GM23338 (cell line): ENCODE data around the gene CROCC2. TPM values are rescaled to one million over a fixed set of nuclear protein-coding genes. Genes with fewer than 3 reads are reported as not detected.

Experiments
- ATAC-seq: fragments of 200-7000 bp; cut with Tn5 transposase; 3 replicates; pipeline ENCODE4 v1.9.1; 2020
- DNase-seq: peaks from one replicate; pipeline ENCODE4 v3.0.0-alpha.2; 2015; ENCODE audit warnings: low spot score
- H2AFZ ChIP-seq: fragments of 200-600 bp; sonication (generic); 2 replicates; pipeline ENCODE4 v1.8.0; 2016; ENCODE audit warnings: antibody characterized with exemption, mild to moderate bottlenecking, moderate library complexity
- H3F3A ChIP-seq: fragments of 200-600 bp; sonication (generic); replicated peaks from 2 replicates; pipeline ENCODE4 v1.8.0; 2017; ENCODE audit warnings: antibody characterized with exemption, mixed run types, low read depth
- H3K27ac ChIP-seq: fragments of 200-600 bp; sonication (generic); 2 replicates; pipeline ENCODE4 v1.6.1; 2016; ENCODE audit warnings: low read depth
- H3K27me3 ChIP-seq: fragments of 200-600 bp; sonication (generic); 2 replicates; pipeline ENCODE4 v1.8.0; 2016; ENCODE audit warnings: mild to moderate bottlenecking, mixed run types, moderate library complexity; ENCODE audit not compliant: insufficient read depth
- H3K36me3 ChIP-seq: fragments of 200-600 bp; sonication (generic); 2 replicates; pipeline ENCODE4 v1.8.0; 2016; ENCODE audit warnings: mild to moderate bottlenecking; ENCODE audit not compliant: insufficient read depth
- H3K4me1 ChIP-seq: fragments of 200-600 bp; sonication (generic); 2 replicates; pipeline ENCODE4 v1.8.0; 2016; ENCODE audit warnings: mild to moderate bottlenecking, moderate library complexity; ENCODE audit not compliant: insufficient read depth
- H3K4me2 ChIP-seq: fragments of 200-600 bp; sonication (generic); 2 replicates; pipeline ENCODE4 v1.7.1; 2017; ENCODE audit warnings: mixed run types
- H3K4me3 ChIP-seq: fragments of 200-600 bp; sonication (generic); 2 replicates; pipeline ENCODE4 v1.6.1; 2016; ENCODE audit warnings: mixed run types
- H3K79me2 ChIP-seq: fragments of 200-600 bp; sonication (generic); replicated peaks from 2 replicates; pipeline ENCODE4 v1.8.0; 2017; ENCODE audit warnings: mild to moderate bottlenecking; ENCODE audit not compliant: insufficient read depth
- H3K9me2 ChIP-seq: fragments of 200-600 bp; sonication (generic); 2 replicates; pipeline ENCODE4 v1.8.0; 2017; ENCODE audit not compliant: insufficient read depth
- H4K20me1 ChIP-seq: fragments of 200-600 bp; sonication (generic); replicated peaks from 2 replicates; pipeline ENCODE4 v1.8.0; 2017; ENCODE audit warnings: mild to moderate bottlenecking; ENCODE audit not compliant: insufficient read depth
- H3K27ac Mint-ChIP-seq: 2 replicates; pipeline ENCODE4 v1.8.0; 2020; ENCODE audit warnings: inconsistent platforms, mild to moderate bottlenecking, moderate library complexity, mixed read lengths
- H3K27me3 Mint-ChIP-seq: 3 replicates; pipeline ENCODE4 v1.8.0; 2022; ENCODE audit warnings: low read depth, mild to moderate bottlenecking, moderate library complexity, mixed read lengths, inconsistent platforms; ENCODE audit not compliant: insufficient read depth, poor library complexity
- H3K36me3 Mint-ChIP-seq: 3 replicates; pipeline ENCODE4 v1.8.0; 2021; ENCODE audit warnings: low read depth, mild to moderate bottlenecking, inconsistent platforms, moderate library complexity, mixed read lengths
- H3K4me1 Mint-ChIP-seq: 3 replicates; pipeline ENCODE4 v1.8.0; 2020; ENCODE audit warnings: mild to moderate bottlenecking, inconsistent platforms, mixed read lengths
- H3K4me3 Mint-ChIP-seq: 3 replicates; pipeline ENCODE4 v1.8.0; 2021; ENCODE audit warnings: moderate library complexity, mild to moderate bottlenecking, inconsistent platforms, mixed read lengths
- H3K9me3 Mint-ChIP-seq: 3 replicates; pipeline ENCODE4 v1.8.0; 2020; ENCODE audit warnings: moderate library complexity, mild to moderate bottlenecking, inconsistent platforms, mixed read lengths
- CREB1 ChIP-seq: fragments of 250-450 bp; sonication (Bioruptor Pico); IDR thresholded peaks from 2 replicates; pipeline ENCODE4 v1.5.0; 2020; ENCODE audit warnings: low read depth, mild to moderate bottlenecking, moderate library complexity
- CTCF ChIP-seq, 2 experiments: fragments of 200-600 bp in 1 of 2; sonication (generic) in 1 of 2; conservative IDR thresholded peaks; 2 replicates each; pipeline versions ENCODE4 v1.5.1 to v1.6.1; 2016 to 2017; ENCODE audit warnings: antibody characterized with exemption in 2 of 2, low read depth in 2 of 2, mild to moderate bottlenecking in 2 of 2, moderate library complexity in 1 of 2
- ETS1 ChIP-seq: IDR thresholded peaks from 2 replicates; pipeline ENCODE4 v1.6.1; 2016; ENCODE audit warnings: antibody characterized with exemption
- EZH2 ChIP-seq: fragments of 200-600 bp; sonication (generic); IDR thresholded peaks from one replicate; pipeline ENCODE4 v1.8.0; 2017; ENCODE audit warnings: antibody characterized with exemption, mild to moderate bottlenecking, low read depth; ENCODE audit not compliant: unreplicated experiment
- EZH2phosphoT487 ChIP-seq: fragments of 200-600 bp; sonication (generic); IDR thresholded peaks from one replicate; pipeline ENCODE4 v1.8.1; 2018; ENCODE audit warnings: antibody characterized with exemption; ENCODE audit not compliant: unreplicated experiment
- JUNB ChIP-seq: IDR thresholded peaks from one replicate; pipeline ENCODE4 v1.6.1; 2016; ENCODE audit warnings: antibody characterized with exemption; ENCODE audit not compliant: unreplicated experiment
- NANOG ChIP-seq: IDR thresholded peaks from 2 replicates; pipeline ENCODE4 v1.6.1; 2016; ENCODE audit warnings: antibody characterized with exemption, borderline replicate concordance
- POLR2AphosphoS5 ChIP-seq: IDR thresholded peaks from 2 replicates; pipeline ENCODE4 v1.6.1; 2016; ENCODE audit warnings: antibody characterized with exemption, low read depth
- REST ChIP-seq: IDR thresholded peaks from one replicate; pipeline ENCODE4 v1.6.1; 2018; ENCODE audit warnings: antibody characterized with exemption; ENCODE audit not compliant: unreplicated experiment
- STAT1 ChIP-seq: IDR thresholded peaks from one replicate; pipeline ENCODE4 v1.6.1; 2016; ENCODE audit warnings: antibody characterized with exemption; ENCODE audit not compliant: unreplicated experiment
- ZNF114 ChIP-seq: fragments of 250-450 bp; sonication (Bioruptor Pico); IDR thresholded peaks from 2 replicates; pipeline ENCODE4 v1.5.0; 2020; ENCODE audit warnings: mild to moderate bottlenecking, moderate library complexity
- ZNF331 ChIP-seq: fragments of 250-450 bp; sonication (Bioruptor Pico); IDR thresholded peaks from 2 replicates; pipeline ENCODE4 v1.5.0; 2020; ENCODE audit warnings: low read depth, mild to moderate bottlenecking, moderate library complexity
- ZNF462 ChIP-seq: fragments of 250-450 bp; sonication (Bioruptor Pico); IDR thresholded peaks from 2 replicates; pipeline ENCODE4 v1.5.0; 2020; ENCODE audit warnings: mild to moderate bottlenecking, moderate library complexity
- polyA plus RNA-seq: library from polyadenylated mRNA; unstranded; fragments of >200 nt; fragmentation: Nextera tagmentation; extraction: Ambion mirVana; gene quantifications from 2 replicates; pipeline ENCODE4 v1.2.1, GENCODE V29; 2016
- total RNA-seq: library from RNA; depleted of rRNA; stranded (reverse); fragments of >200 nt; shearing (Covaris generic); gene quantifications from 2 replicates; pipeline ENCODE4 v1.2.3, GENCODE V29; 2014

CROCC2 gene
- total and polyA plus RNA-seq, 2 experiments from 2014 or later = not detected

GRCh38 chr2:240891492-240892340 is 14.4 kb upstream of the CROCC2 start:
- Histone ChIP-seq H3K27ac (no peak overlapping the region), H3K79me2 (no peaks in the 10 kb centered on the region), H3K4me2 (no peak overlapping the region), H3K27me3 (no peaks in the 10 kb centered on the region), H3F3A (no peaks in the 10 kb centered on the region), H2AFZ (no peak overlapping the region), H3K36me3 (no peaks in the 10 kb centered on the region), H3K4me1 (no peaks in the 10 kb centered on the region), H3K4me3 (no peak overlapping the region), H3K9me2 (no peaks in the 10 kb centered on the region), H4K20me1 (no peaks in the 10 kb centered on the region)
- H3K27me3 Mint-ChIP-seq = peaks cover 5% of the 10 kb centered on the region
- no peak for ATAC-seq
- DNase-seq = no peak
- no peaks in the 10 kb centered on the region for H3K36me3 Mint-ChIP-seq
- H3K4me1 Mint-ChIP-seq = peaks cover 3% of the 10 kb centered on the region; the same call in 1 of the 3 replicates
- no peaks in the 10 kb centered on the region for H3K9me3 Mint-ChIP-seq
- H3K4me3 Mint-ChIP-seq = no peak overlapping the region
- no peak overlapping the region for H3K27ac Mint-ChIP-seq
- TF ChIP-seq EZH2phosphoT487 (no peak), STAT1 (no peak), ZNF462 (CRISPR knock-in tag) (no peak), ZNF331 (CRISPR knock-in tag) (no peak), EZH2 (no peak), REST (no peak), NANOG (no peak), JUNB (no peak), ZNF114 (no peak), CTCF (conservative IDR thresholded peaks at IDR 0.05; ENCODE audit: low read depth in 2 of 2) (no peak), ETS1 (no peak), POLR2AphosphoS5 (no peak), CREB1 (CRISPR knock-in tag) (no peak)
